MV-4-11 (cell line): ENCODE results near the gene UNC5CL.

ENCODE experiments used
- DNase-seq: peaks from one replicate; lab custom pipeline; 2025; lab: John Stamatoyannopoulos, UW

Gene UNC5CL, protein sequence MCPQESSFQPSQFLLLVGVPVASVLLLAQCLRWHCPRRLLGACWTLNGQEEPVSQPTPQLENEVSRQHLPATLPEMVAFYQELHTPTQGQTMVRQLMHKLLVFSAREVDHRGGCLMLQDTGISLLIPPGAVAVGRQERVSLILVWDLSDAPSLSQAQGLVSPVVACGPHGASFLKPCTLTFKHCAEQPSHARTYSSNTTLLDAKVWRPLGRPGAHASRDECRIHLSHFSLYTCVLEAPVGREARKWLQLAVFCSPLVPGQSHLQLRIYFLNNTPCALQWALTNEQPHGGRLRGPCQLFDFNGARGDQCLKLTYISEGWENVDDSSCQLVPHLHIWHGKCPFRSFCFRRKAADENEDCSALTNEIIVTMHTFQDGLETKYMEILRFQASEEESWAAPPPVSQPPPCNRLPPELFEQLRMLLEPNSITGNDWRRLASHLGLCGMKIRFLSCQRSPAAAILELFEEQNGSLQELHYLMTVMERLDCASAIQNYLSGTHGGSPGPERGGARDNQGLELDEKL

DNA sequence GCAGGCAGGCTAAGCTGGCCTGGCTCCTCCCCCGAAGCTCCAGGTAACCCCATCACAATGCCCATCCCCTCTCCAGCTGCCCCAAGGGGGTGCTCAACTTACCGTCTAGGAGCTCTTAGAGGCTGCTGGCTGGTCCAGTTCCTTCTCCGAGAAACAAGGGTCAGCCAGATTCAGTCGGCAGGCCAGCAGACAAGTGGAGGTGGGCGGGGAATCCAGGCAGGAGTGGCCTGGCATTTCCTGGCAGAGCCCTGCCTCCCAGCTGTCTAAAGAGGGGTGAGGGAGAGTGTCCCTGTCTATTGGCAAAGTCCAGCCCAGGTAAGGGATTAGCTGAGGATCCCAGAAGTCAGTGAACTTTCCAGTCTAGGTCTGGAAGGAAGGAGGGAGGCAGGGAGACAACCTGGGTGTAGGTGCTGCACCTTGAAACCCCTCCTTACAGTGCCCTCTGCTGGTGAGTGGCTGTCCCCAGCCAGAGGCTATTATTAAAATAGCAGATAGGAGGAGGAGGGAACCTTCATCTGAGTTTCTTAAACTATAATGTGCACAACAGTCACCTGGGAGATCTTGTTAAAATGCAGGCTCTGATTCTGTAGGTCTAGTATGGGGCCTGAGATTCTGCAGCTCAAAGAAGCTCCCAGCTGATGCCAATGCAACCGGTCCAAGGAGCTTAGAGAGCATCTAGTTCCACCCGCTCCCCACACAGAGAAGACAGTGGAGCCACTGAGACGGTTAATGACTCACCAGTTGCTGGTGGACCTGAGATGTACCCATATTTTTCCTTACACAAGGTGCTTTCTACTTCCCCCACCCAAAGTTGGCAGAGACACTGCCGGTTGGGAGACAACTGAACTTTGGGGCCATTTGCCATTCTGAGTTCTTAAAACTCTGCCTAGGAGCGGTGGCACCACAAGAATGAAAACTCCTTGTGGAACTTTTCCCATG is at the start of gene UNC5CL:
UNC5CL (minus strand) TSS at position 162 of the 939 bp plus-strand sequence. CDS start 4,147 bp downstream, outside the sequence.
- DNase-seq, result peak; percentile 2

DNA sequence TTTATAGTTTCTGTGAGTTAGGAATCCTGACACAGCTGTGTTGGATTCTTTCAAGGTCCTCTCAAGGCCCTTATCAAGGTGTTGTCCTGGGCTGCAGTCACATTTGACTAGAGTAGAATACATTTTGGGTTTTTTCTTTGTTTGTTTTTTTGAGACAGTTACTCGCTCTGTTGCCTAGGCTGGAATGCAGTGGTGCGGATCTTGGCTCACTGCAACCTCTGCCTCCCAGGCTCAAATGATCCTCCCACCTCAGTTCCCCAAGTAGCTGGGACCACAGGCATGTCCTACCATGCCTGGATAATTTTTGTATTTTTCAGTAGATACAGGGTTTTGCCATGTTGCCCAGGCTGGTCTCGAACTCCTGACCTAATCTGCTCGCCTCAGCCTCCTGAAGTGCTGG is 49.4 kb upstream of the UNC5CL start:
- no peak for DNase-seq

DNA sequence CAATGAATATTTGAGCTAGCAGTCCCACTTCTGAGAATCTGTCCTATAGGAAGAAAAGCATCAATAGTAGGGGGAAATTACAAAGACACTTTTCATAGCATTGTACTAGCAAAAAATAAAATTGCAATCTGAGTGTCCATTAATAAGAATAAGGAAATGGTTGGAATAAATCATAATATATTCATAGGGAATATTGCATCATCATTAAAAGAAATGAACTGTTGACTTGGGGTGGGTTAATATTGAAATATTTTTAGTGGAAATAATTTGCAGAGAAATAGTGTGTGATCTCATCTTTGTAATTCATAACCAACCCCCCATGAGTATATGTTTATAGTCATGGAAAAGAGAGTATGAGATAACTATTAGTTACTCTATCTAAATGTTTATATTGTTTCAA is 46.2 kb upstream of the UNC5CL start:
- no peak for DNase-seq

DNA sequence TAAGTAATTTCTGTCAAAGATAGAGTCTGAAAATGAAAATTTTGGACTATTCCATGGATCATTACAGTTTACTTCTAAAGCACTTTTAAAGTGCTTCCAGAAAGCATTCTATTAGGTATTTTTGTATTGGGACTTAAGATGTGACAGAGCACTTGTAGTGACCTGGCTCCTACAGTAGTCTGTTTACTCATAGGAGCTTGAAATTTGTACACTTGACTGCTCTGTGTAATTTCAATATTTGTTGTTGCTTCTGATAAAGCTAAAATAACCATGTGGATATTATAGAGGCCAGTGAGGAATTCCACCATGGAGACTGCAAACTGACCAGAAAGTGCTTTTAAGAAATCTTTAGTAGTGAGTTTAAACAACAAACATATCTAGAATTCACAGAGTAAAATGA is 44.1 kb upstream of the UNC5CL start:
- DNase-seq, result no peak

DNA sequence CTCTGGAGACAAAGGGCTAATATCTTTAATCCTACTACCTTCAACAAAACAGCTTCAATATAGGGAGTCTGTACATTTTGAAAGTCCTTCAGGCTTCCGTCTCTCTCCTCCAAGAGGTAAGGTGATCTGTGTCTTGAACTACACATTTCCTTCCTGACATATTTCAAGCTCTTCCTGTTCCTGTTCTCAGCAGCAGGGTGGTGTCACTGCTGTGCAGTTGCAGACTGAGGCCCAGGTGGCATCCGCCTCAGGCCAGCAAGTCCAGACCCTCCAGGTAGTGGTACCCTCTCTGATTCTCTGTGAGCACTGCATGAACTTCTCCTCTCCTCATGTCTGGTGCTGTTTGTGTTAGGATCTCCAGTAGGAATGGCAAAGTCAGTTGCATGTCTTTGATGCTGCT is 41.6 kb upstream of the UNC5CL start:
- DNase-seq, result no peak

DNA sequence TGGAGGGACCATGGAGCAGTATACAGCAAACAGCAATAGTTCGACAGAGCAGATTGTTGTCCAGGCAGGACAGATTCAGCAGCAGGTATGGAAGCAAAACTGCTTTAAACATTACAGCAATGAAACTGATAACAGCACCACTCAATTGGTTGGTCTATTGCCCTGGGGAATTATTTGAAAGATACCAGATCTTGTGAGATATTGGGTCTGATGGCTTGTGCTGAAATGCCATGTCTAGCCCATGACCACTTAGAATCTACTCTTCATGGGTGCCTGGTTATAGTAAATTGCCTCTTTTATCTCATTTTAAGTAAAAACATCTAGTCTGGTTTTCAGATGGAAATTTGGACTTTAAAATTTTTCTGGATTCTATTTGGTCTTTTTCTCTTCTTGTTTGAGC is 40.1 kb upstream of the UNC5CL start:
- no peak for DNase-seq

DNA sequence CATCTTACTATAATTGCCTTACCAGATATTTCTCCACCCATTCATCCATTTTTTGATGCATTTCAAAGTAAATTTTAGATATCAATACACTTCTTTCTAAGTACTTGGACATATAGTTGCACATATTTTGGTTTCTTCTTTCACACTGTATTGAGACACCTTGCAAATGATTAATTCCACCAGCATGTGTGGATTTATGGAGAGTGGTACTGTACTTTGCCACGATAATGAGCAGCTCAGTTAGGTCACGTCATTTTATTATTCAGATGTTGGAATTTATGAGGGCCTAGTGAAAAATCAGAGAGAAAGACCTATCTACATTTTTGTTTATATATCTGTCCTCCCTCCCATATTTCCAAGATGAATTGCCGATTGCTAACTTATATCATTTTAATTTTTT is 39.1 kb upstream of the UNC5CL start:
- no peak for DNase-seq

DNA sequence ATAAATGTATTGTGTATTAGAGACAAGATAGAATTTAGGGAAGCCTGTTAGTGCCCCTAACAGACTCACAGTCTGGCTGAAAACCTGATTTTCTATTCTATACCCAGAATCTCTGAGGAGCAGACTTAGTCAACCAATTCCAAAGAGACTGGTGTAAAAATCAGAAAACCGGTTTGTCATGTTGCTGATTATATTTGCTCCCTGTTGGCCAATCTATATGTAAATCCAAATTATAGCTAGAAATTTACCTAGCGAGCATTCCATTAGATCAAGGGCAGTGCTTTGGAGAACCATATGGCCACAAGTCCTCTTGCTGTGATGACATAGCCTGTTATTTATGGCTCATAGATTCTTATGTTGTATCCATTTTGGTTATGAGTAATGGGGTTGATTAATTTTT is 38.5 kb upstream of the UNC5CL start:
- DNase-seq, result no peak

DNA sequence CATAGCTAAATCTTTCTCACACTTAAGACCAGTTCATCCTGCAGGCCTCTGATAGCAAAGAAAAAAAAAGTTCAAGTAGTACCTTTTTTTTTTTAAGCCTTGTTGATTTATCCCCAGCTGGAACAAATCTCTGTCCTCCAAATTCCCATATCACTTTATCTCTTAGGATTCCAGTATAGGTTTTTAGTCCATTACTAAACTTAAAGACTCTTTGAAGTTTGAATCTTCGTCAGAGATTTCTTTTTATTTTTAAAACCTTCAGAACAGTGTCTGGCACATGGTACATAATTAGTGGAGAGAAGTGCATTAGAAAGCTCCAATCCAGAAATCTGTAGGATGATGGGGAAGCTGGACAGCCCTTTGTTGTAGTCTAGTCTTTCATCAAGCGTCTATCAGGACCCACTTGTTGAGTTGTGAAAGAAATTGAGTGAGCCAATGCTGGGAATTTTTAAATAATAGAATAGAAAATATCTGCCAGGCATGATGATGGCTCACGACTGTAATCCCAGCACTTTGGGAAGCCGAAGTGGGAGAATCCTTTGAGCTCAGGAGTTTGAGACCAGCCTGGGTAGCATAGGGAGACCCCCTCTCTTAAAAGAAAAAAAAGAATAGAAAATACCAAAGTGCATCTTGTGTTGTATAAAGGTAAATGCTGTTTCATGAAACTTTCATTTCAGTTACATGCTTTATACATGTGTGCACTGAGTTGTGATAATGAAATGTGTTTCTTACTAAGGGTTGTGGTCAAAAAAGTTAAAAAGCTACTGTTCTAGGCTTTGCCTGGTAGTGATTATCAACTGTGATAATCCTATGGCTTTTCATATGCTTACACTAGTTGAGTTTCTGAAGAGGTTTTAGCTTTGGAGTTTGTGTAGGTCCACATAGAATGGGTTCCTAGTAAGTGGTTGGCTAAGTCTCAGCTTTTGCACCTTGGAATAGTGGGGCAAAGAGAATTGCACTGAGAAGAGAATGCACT is 36.9 kb upstream of the UNC5CL start:
- no peak for DNase-seq

DNA sequence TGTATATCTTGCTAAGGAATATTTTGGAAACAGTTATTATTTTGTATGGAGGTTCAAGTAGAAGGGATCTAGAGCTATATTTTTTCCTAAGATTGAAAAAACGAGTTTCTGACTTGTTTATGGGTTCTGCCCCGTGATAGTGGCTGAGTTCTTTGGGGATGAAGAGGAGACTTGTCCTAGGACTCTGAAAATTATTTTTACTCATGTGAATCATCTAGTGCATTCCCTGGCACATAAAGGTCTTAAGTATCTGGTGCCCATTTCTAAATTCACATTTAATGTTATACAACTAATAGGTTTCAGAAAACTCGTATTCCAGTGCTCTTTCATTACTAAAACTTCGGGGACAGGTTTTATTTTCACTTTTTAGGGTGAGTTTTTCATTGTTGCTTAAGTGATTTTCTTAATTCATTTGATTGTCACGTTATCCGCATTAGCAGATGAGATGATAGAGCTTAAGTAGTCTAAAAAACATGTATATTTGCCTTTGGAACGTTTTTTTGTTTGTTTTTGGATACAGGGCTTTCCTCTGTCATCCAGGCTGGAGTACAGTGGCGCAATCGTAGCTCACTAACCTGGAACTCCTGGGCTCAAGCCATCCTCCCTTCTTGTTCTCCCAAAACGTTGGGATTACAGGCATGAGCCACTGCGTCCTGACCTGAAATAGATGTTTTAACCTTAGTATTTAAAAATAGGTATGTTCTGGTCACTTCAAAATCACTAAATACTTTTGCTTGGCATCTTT is 35.8 kb upstream of the UNC5CL start:
- DNase-seq, result peak; percentile 33

DNA sequence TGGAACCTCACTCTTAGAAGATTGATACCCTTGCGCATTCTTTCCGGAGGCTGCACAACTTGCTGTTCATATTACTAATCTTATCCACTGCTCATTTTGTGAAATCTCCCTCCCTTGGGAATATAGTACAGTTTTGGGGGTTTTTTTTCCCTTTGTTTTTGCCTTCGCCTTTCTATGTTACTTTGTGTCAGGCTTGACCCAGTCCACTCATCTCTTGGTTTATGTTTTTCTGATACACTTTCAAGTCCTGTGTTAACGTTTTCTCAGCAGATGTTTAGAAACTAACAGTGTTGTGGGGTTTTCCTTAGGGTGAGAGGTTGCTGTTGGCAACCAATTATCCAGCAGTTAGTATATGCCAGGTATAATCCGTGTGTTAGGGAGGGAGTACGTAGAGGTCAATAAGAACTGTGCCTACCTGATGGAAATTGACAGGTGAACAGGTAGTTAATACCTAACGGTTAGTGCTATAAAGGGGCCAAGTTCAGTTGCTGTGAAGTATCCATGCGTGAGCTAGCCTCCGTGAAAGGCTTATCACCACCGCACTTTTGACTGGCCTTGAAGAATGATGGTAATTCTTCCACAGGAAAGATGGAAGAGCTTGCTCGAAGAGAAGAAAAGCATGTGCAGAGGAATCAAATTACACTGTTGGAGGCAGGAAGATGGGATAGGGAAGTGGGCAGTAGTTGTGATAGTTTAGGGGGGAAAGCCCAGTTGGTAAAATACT is 35.1 kb upstream of the UNC5CL start:
- DNase-seq, result no peak

DNA sequence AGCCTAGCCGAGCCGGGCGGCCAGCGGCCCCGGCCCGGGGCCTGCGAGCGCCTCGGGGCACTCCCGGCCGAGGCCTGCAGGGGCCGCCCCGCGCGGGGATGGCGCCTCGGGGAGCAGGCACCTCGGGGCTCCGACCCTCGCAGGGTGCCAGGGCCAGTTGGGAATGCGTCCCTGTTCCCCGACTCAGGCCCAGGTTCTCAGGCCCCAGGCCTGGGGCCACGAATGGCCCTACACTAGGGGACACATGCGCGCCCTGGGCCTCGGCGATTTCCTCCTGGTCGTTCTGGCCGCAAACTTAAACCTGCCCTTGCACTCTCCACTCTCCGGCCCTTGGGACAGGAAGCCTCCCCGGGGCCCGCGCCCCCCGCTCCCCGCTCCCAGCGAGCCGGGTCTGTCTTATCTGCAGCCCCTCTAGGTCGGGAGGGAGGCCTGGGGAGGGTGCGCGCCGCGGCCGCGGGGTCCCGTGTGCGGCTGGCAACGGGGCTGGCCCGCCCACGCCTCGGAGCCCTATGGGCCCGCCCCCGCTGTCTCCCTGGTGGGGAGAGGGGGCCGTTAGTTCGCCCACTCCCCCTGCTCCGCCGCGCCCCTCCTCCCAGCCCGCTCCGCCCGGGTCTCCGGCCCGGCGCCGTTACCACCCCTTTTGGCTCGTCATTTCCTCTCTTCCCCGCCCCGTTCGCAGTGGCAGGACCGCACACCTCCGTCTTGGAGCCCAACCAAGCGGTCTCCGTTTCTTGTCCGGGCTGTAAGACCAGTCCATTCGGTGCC is 34.4 kb upstream of the UNC5CL start:
- DNase-seq, result peak; percentile 65

DNA sequence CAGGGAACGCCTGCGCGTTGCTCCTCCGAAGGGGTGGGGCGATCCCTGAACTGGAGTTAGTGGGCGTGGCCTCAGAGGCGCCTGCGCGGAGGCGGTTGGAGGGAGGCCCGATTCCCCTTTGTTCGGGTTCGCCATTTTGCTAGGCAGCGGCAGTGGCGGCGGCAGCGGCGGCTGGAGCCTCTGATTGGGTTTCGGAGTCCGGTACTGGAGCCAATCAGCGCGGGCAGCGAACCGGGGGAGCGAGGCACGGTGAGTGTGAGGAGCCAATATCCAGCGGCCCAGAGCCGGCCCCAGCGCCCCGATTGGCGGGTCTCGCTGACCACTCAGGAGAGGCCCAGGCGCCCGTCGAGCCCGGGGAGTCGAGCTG is 33.8 kb upstream of the UNC5CL start, which contains the start of gene NFYA:
NFYA (plus strand) TSS at position 139 of the 367 bp plus-strand sequence. CDS start 6,116 bp downstream, outside the sequence.
- DNase-seq, result no peak

DNA sequence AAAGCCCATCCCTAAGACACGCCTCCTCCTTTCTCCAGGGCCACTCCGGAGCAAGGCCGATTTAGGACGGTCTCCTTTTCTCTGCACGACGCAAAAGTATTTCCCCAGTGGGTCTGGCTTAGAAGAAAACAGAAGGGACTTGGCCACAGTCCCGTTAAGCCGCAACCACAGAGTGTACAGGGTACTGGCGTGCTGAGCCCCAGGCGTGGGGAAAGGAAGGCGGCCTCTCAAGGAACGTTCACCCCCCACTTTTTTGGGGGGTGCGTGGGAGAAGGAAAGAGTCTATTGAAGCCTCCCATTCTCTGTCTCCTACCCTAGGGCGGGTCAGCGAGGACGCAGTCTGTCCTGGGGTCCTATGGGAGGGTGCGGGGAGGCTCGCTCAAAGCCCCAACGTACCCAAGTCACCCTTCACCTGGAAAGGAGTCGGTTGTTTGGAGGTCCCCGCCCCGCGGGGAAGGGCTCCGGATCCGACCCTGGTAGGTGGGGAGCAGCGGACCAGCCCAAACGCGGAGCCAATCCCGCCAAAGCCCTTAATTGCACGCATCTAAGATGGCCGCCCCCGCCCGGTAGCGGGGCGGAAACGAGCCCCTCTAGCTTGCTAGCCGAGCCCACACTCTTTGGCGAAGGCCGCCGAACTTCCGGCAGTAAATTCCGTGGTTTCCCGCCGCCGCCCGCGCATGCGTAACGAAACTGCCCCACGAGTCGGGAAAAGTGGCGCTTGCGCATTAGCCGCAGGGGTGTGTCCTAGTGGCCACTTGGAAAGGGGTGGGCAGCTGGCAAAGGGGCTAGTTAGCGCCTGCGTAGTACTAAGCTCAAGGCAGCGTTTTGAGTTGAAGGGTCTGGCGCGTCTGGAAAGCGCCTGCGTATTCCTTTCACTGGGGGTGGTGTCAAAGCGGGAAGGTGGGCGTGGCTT is 33.2 kb upstream of the UNC5CL start, which contains the start of gene OARD1:
OARD1 (minus strand) TSS at position 434 of the 913 bp plus-strand sequence. CDS start 722 bp downstream, outside the sequence.
- peak; percentile 100 for DNase-seq

DNA sequence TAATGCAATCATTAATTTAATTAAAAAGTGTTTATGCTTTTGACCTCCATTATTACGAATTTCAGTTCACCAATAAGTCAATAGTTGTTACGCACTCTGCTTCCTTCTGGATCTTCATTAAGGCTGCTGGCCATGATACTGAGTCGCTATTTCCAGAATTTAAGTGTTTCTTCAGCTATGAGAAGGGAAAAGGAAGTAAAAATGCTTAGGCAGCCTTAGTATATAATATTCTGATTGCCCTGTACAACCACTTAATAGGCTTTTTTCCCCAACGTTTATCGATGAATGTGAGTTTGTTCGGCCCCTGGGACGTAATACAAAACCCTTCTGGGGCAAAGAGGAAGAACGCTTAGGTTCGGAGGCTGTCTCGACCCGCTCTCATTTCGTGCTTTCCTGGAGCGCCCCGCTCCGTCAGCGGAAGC is 32.5 kb upstream of the UNC5CL start:
- no peak for DNase-seq

DNA sequence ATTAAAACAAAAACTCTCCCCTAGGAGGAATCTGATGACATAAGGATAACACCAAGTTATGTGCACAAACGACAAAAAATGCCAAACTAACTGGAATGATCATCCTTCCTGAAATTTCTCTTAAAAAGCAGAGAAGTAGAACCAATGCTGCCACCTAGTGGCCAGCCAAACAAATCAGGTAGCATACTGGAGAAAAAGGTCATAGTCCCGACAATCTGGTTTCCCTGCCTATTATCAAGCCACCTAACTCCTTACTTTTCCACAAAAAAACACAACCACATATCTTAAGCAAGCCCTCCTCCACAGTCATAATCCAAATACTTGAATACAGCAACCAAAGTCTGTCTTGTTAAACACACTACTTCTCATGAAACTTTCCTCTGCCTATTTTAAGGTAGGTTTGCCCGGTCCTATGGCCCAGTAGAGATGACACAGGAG is 27.9 kb upstream of the UNC5CL start:
- peak; percentile 58 for DNase-seq

DNA sequence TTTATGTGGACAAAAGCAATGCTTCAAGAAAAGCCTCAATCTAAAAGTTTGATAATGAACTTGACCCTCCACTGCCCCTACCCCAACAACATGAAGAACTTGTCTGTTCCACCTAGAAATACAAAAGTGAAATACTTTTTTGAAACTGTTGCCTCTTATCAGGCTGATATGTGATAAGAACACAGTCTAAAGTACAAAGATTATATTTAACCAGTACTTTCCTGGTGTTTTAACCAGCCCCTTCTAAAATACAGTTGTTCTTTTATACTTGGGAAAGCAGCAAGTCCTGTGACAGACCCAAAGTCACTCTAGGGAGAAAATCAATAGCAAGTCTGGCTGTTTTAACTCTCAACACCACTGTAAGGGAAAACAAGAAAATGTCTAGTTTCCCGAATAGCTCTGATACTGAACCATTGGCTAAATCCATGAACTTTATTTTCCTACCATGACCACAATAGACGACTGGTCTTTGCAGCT is 26.6 kb upstream of the UNC5CL start:
- no peak for DNase-seq

DNA sequence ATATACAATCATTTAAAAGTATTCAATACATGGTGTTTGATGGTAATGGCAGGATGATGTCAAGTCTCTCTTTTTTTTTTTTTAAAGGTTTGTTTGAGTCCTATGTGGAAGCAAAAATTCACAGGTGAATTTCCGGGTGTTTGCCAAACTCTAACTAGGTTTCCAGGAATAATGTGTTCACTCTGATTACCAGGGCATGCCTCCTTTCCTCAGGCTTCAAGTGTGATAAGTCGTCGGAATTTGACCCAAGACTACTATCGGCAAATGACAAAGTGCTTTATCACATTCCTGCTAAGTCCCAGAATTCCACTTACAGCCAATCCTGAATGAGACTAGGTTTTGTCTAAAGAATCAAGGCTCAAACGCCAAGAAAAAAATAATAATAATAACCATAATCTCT is 25.8 kb upstream of the UNC5CL start:
- no peak for DNase-seq
